Caki2 (cell line): ENCODE results near the gene RFX8. TPM values are rescaled to one million over a fixed set of nuclear protein-coding genes. Genes with fewer than 3 reads are reported as not detected.
"Not testable (repeated sequence)": the region's sequence is repeated elsewhere in the genome, so short reads cannot be mapped to it uniquely, and the experiment has no call there.

Experiments
- DNase-seq: peaks from one replicate; pipeline ENCODE4 v3.0.0-alpha.2; 2015; ENCODE audit warnings: low read depth
- in situ Hi-C: cut with HindIII; loops from 2 replicates; pipeline ENCODE4 v1.10.0; 2016; ENCODE audit warnings: low sequenced_read_pairs, low pct_unique_long_range_greater_than_20kb, mixed read lengths
- total RNA-seq: library from RNA; depleted of rRNA; stranded (reverse); fragments of >200 nt; shearing (Covaris generic); gene quantifications from 2 replicates; pipeline ENCODE4 v1.2.3, GENCODE V29; 2014; ENCODE audit warnings: low replicate concordance

Gene RFX8
- total RNA-seq, 1 experiment from 2014 or later: not detected

GRCh38 chr2:101463421-101463820, 11.5 kb downstream of the RFX8 start:
- in situ Hi-C loops: no loop called here
- DNase-seq: no peak

GRCh38 chr2:101461381-101461780, 13.5 kb downstream of the RFX8 start:
- no peak for DNase-seq
- in situ Hi-C loops: no loop called here

DNA sequence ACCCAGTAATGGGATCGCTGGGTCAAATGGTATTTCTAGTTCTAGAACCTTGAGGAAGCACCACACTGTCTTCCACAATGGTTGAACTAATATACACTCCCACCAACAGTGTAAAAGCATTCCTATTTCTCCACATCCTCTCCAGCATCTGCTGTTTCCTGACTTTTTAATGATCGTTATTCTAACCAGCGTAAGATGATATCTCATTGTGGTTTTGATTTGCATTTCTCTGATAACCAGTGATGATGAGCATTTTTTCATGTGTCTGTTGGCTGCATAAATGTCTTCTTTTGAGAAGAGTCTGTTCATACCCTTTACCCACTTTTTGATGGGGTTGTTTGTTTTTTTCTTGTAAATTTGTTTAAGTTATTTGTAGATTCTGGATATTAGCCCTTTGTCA, 20.5 kb downstream of the RFX8 start:
- in situ Hi-C loops, DNase-seq: not testable (repeated sequence)

- no peak for DNase-seq
- in situ Hi-C loops: no loop called here
Measured at GRCh38 chr2:101450965-101451364, 23.9 kb downstream of the RFX8 start.

GRCh38 chr2:101446869-101447268, 28.0 kb downstream of the RFX8 start:
- in situ Hi-C loops: no loop called here
- DNase-seq: no peak

DNA sequence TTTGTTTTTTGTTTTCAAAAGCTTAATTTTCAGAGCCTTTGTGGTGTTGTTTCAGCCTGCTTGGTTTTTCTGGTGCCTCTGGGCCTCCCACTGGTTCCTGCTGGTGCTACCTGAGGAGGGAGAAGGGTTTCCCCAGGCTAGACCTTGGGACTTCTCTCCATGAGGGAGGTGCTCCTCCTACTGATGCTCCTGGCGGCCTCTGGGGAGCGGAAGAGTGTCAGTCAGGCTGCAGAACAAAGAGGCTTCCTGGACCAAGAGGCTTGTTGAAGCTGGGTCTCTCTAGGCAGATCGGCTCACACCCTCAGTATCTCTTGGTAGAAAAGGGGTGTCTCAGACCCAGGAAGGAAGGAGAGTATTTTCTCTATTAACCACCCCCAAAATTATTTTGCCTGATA, 32.2 kb downstream of the RFX8 start:
- DNase-seq: no peak
- in situ Hi-C loops: no loop called here

- DNase-seq: no peak
- in situ Hi-C loops: no loop called here
Measured at GRCh38 chr2:101442042-101442666, 32.8 kb downstream of the RFX8 start.

GRCh38 chr2:101440127-101440738, 34.7 kb downstream of the RFX8 start:
- in situ Hi-C loops: no loop called here
- DNase-seq: no peak

- in situ Hi-C loops: no loop called here
Measured at GRCh38 chr2:101439716-101440115, 35.2 kb downstream of the RFX8 start.

DNA sequence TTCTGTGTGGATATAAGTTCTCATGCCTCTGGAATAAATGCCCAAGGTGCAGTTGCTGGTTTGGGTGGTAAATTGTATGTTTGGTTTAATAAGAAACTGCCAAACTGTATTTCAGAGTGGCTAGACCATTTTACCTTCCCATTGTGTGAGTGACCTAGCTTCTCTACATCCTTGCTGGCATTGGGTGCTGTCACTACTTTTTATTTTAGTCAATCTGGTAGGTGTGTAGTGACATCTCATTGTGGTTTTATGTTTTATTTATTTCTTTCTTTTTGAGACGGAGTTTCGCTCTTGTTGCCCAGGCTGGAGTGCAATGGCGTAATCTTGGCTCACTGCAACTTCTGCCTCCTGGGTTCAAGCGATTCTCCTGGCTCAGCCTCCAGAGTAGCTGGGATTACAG, 36.4 kb downstream of the RFX8 start:
- in situ Hi-C loops, DNase-seq: not testable (repeated sequence)

More at GRCh38 chr2:101439716-101440115, 35.2 kb downstream of the RFX8 start:
- no peak for DNase-seq

GRCh38 chr2:101435001-101435862, 39.7 kb downstream of the RFX8 start:
- in situ Hi-C loops: no loop called here
- DNase-seq: no peak

- DNase-seq: no peak
- in situ Hi-C loops: no loop called here
Measured at GRCh38 chr2:101433465-101433864, 41.4 kb downstream of the RFX8 start.

DNA sequence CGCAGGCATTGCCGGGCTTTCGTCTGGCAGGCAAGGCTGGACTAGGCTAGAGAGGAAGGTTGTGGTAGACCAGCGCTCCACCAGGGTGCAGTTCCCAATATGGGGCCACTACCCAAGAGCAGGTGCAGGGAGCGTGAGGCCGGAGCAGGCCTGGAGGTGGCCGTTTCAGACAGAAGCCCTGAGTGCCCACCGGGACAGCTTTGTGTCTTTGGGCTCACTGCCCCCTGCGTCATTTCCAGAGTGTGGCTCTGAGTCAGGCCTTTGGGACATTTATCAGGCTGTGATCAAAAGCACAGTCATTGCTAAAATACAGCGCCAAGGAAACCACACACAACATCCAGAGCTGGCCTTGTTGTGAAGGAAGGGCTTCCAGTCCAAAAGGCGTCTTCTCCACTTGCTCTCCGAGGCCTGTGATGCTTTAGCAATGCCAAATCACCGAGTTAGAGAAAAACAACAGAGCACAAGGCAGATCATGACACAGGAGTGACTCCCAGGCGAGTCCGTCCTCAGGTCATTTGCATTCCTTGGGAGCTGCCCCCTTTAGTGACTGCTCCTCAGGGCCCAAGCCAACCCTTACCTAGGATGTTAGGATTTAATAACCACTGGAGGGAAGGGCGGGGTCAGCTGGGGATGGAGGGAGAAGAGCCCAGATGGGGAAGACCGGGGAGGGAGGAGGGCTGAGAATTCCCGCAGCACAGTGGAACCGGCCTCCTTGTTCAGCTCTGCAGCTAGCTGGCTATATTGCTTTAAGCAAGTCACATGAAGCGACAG, 42.3 kb downstream of the RFX8 start:
- in situ Hi-C loops: no loop called here
- no peak for DNase-seq

DNA sequence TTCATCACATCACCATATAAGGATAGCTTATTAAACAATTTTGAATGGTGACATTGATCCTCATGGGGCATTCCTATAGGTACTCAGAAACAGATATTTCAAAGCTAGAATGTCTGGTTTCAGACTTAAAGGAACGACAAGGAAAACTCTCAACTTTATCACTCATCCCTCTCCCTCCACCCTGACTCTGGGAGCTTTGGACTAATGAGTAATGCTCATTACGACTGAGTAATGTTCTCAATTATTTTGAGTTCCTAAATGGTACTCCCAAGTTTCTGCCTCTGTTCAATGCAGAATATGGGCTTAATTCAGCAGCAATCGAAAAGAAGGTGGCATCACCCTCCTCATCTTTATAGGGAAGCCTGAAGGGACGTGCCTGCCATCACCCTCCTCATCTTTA, 43.4 kb downstream of the RFX8 start:
- DNase-seq: no peak
- in situ Hi-C loops: no loop called here

GRCh38 chr2:101430156-101430555, 44.8 kb downstream of the RFX8 start:
- in situ Hi-C loops: no loop called here
- no peak for DNase-seq

DNA sequence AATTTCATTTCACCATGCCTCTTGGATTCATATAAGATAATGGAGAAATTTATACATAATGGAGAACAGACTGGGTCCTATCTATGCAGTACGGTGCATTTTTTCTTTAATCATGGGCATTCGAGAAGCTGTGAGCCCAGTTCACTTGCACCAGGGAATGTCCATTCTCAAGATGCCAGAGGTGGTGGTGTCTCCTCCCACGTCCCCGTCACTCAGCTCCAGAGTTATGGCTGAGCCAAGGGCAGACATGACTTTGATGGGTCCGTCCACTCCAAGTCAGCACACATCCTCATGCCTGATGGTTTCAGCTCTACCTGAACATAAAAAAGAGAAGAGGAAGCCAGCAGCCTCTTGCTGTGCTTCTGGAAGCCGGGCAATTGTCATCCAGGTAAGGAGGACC, 45.5 kb downstream of the RFX8 start:
- in situ Hi-C loops: no loop called here
- DNase-seq: no peak

GRCh38 chr2:101428422-101429176, 46.3 kb downstream of the RFX8 start:
- in situ Hi-C loops: no loop called here
- no peak for DNase-seq

DNA sequence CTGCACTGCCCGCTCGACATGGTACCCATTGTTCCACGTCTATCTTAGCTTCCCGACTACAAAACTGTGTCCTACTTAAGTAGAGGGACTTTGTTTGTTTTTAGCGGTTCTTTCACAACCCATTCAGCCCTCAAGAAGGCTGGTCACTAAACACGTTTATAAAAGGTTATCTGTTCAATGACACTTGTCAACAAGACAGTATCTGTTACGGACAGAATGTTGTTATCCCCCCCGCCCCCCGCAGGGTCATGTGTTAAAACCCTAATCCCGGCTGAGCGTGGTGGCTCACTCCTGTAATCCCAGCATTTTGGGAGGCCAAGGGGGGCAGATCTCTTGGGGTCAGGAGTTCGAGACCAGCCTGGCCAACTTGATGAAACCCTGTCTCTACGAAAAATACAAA, 47.2 kb downstream of the RFX8 start:
- DNase-seq: no peak

More for the DNA sequence above, 47.2 kb downstream of the RFX8 start:
- in situ Hi-C loops: no loop called here
